Measurements from ENCODE around the gene CPA4.

DNA sequence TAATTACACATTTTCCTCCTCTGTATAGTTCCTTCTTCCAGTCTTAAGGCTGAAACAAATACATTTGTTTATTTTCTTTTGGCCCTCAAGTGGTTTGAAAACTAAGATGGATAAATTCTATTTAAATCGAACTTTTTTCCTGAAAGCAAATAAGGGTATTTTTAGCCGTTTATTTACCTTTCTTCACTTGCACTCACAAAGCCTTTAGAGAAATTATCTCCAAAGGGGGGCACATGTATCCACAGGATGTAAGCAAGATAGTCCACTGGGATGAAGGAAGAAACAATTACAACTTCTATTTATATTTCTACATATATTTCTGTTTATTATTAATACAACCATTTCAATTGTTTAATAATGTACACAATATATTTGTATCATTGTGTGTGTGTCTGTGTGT is 10.2 kb downstream of the CPA4 start:
- no peak for TF ChIP-seq JUN (CRISPR knock-in tag; IDR thresholded peaks at IDR 0.05)
- TF ChIP-seq, protein P1, sequence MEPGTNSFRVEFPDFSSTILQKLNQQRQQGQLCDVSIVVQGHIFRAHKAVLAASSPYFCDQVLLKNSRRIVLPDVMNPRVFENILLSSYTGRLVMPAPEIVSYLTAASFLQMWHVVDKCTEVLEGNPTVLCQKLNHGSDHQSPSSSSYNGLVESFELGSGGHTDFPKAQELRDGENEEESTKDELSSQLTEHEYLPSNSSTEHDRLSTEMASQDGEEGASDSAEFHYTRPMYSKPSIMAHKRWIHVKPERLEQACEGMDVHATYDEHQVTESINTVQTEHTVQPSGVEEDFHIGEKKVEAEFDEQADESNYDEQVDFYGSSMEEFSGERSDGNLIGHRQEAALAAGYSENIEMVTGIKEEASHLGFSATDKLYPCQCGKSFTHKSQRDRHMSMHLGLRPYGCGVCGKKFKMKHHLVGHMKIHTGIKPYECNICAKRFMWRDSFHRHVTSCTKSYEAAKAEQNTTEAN (CRISPR knock-in tag; conservative IDR thresholded peaks at IDR 0.05): no peak
- no peak for TF ChIP-seq ZNF746 (CRISPR knock-in tag; IDR thresholded peaks at IDR 0.05)
- no peak for TF ChIP-seq EZH2 (conservative IDR thresholded peaks at IDR 0.05; ENCODE audit: low read depth, low read length)
- no peak for TF ChIP-seq KDM5A (IDR thresholded peaks at IDR 0.05; ENCODE audit: borderline replicate concordance, low read length)
- TF ChIP-seq ZNF549 (CRISPR knock-in tag; IDR thresholded peaks at IDR 0.05): no peak
- TF ChIP-seq, protein P2, sequence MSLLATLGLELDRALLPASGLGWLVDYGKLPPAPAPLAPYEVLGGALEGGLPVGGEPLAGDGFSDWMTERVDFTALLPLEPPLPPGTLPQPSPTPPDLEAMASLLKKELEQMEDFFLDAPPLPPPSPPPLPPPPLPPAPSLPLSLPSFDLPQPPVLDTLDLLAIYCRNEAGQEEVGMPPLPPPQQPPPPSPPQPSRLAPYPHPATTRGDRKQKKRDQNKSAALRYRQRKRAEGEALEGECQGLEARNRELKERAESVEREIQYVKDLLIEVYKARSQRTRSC (CRISPR knock-in tag; IDR thresholded peaks at IDR 0.05; ENCODE audit: low read depth): no peak
- TF ChIP-seq CHCHD3 (CRISPR knock-in tag; IDR thresholded peaks at IDR 0.05): no peak
